Astrocyte (in vitro differentiated cells and primary cell): Measurements from ENCODE around the gene AVPR2. TPM values are rescaled to one million over a fixed set of nuclear protein-coding genes. Genes with fewer than 3 reads are reported as not detected.

Experiments used
- DNase-seq: peaks from one replicate; pipeline ENCODE4 v3.0.0-alpha.2; 2010; ENCODE audit warnings: low read depth
- FAIRE-seq: peaks from 2 replicates; lab custom pipeline; 2011; peaks lifted over from hg19 to GRCh38; lab: Jason Lieb, UNC
- H2AFZ ChIP-seq: 2 replicates; pipeline ENCODE4 v1.6.0; 2012; ENCODE audit warnings: low read depth, low read length, inconsistent platforms
- H3K27ac ChIP-seq: 2 replicates; pipeline ENCODE4 v1.5.1; 2011; ENCODE audit warnings: low read depth, low read length, inconsistent platforms
- H3K27me3 ChIP-seq: 2 replicates; pipeline ENCODE4 v1.6.0; 2011; ENCODE audit warnings: low read length, inconsistent platforms; ENCODE audit not compliant: insufficient read depth
- H3K36me3 ChIP-seq: 2 replicates; pipeline ENCODE4 v1.5.1; 2011; ENCODE audit warnings: low read length, inconsistent platforms; ENCODE audit not compliant: insufficient read depth
- H3K4me1 ChIP-seq: 2 replicates; pipeline ENCODE4 v1.5.1; 2011; ENCODE audit warnings: low read length, inconsistent platforms; ENCODE audit not compliant: insufficient read depth
- H3K4me2 ChIP-seq: 2 replicates; pipeline ENCODE4 v1.6.0; 2012; ENCODE audit warnings: low read length, inconsistent platforms
- H3K4me3 ChIP-seq: 2 replicates; pipeline ENCODE4 v1.5.1; 2011; ENCODE audit warnings: low read depth, mild to moderate bottlenecking, low read length, inconsistent platforms; ENCODE audit not compliant: insufficient read depth
- H3K79me2 ChIP-seq: 2 replicates; pipeline ENCODE4 v1.6.0; 2012; ENCODE audit warnings: mild to moderate bottlenecking, low read length, inconsistent platforms; ENCODE audit not compliant: insufficient read depth
- H3K9ac ChIP-seq: 2 replicates; pipeline ENCODE4 v1.6.0; 2012; ENCODE audit warnings: mild to moderate bottlenecking, low read length, inconsistent platforms
- H3K9me3 ChIP-seq: 2 replicates; pipeline ENCODE4 v1.5.1; 2012; ENCODE audit warnings: low read depth, mild to moderate bottlenecking, low read length, inconsistent platforms; ENCODE audit not compliant: insufficient read depth
- H4K20me1 ChIP-seq: 2 replicates; pipeline ENCODE4 v1.6.0; 2012; ENCODE audit warnings: low read length, inconsistent platforms; ENCODE audit not compliant: insufficient read depth
- H3K27ac Mint-ChIP-seq: one replicate; pipeline ENCODE4 v1.8.0; 2021; ENCODE audit warnings: mild to moderate bottlenecking, mixed read lengths; ENCODE audit not compliant: unreplicated experiment
- H3K27me3 Mint-ChIP-seq: one replicate; pipeline ENCODE4 v1.8.0; 2021; ENCODE audit warnings: low read depth, mixed read lengths; ENCODE audit not compliant: unreplicated experiment
- H3K36me3 Mint-ChIP-seq: one replicate; pipeline ENCODE4 v1.8.0; 2021; ENCODE audit warnings: low read depth, mixed read lengths; ENCODE audit not compliant: unreplicated experiment
- H3K4me1 Mint-ChIP-seq: one replicate; pipeline ENCODE4 v1.8.0; 2021; ENCODE audit warnings: low read depth, mixed read lengths; ENCODE audit not compliant: unreplicated experiment
- H3K4me3 Mint-ChIP-seq: one replicate; pipeline ENCODE4 v1.8.0; 2021; ENCODE audit warnings: mild to moderate bottlenecking, moderate library complexity, mixed read lengths; ENCODE audit not compliant: unreplicated experiment
- H3K9me3 Mint-ChIP-seq: one replicate; pipeline ENCODE4 v1.8.0; 2021; ENCODE audit warnings: mild to moderate bottlenecking, mixed read lengths; ENCODE audit not compliant: unreplicated experiment
- CTCF ChIP-seq: IDR thresholded peaks from 2 replicates; pipeline ENCODE4 v1.5.1; 2011; ENCODE audit warnings: low read depth, mild to moderate bottlenecking, inconsistent platforms, low read length, moderate library complexity; ENCODE audit not compliant: insufficient read depth
- EZH2 ChIP-seq: IDR thresholded peaks from 2 replicates; pipeline ENCODE4 v1.6.1; 2012; ENCODE audit warnings: mild to moderate bottlenecking, low read length, inconsistent platforms; ENCODE audit not compliant: insufficient read depth
- total RNA-seq: library from RNA; stranded (reverse); gene quantifications from 2 replicates; pipeline ENCODE4 v1.2.1, GENCODE V29; 2021

The AVPR2 gene
- total RNA-seq, 1 donor from 2014 or later, result not detected

DNA sequence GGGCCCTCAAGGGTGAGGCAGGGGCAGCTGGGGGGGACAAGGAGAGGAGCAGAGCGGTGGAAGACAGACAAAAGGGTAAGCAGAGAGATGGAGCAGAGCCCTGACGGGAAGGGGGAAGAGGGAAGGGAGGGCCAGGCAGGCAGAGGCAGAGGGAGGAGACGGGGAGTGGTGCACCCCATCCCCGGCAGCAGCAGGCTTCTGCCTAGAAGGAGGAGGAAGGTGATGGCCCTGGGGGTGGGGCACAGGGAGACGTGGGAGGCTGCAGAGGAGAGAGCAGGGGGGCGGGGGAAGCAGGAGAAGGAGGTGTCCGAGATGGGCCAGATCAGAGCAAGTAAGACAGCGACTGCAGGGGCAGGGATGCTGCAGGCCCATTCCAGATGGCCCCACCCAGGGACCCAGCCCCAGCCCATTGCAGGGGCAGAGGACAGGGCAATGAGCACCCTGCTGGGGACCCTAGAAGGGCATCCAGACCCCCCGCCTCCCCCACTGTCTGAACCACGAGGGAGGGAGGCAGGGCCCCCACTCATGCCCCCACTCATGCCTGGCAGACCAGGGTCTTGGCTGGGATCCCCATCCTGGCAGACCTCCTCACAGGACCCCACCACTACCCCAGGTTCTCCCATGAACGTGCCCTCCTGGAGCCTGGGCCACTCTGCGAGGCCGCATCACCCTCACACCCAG, 21.2 kb upstream of the AVPR2 start:
- Histone ChIP-seq H3K27me3 (peaks cover 16% of the 10 kb centered on the region), H3K9me3 (no peaks in the 10 kb centered on the region), H3K36me3 (no peaks in the 10 kb centered on the region), H3K79me2 (no peaks in the 10 kb centered on the region), H3K27ac (no peak overlapping the region), H3K4me1 (peaks cover 5% of the 10 kb centered on the region), H3K4me3 (no peak overlapping the region), H3K4me2 (no peak overlapping the region), H4K20me1 (no peaks in the 10 kb centered on the region), H3K9ac (no peak overlapping the region), H2AFZ (no peak overlapping the region)
- Mint-ChIP-seq H3K27ac (no peak overlapping the region), H3K4me3 (peak overlapping the region; percentile 66), H3K36me3 (no peaks in the 10 kb centered on the region), H3K27me3 (no peaks in the 10 kb centered on the region), H3K9me3 (no peaks in the 10 kb centered on the region), H3K4me1 (peaks cover 11% of the 10 kb centered on the region)
- FAIRE-seq (no peak), DNase-seq (no peak)
- TF ChIP-seq CTCF (no peak), EZH2 (no peak)

GRCh38 chrX:153884136-153884535, 20.3 kb upstream of the AVPR2 start:
- Mint-ChIP-seq H3K27ac (no peak overlapping the region), H3K27me3 (peaks cover 2% of the 10 kb centered on the region), H3K9me3 (peaks cover 2% of the 10 kb centered on the region), H3K4me3 (peak overlapping the region; percentile 81), H3K4me1 (peaks cover 8% of the 10 kb centered on the region), H3K36me3 (no peaks in the 10 kb centered on the region)
- H3K4me1 ChIP-seq, result peaks cover 5% of the 10 kb centered on the region
- H4K20me1 ChIP-seq, result no peaks in the 10 kb centered on the region
- no peak overlapping the region for H3K9ac ChIP-seq
- TF ChIP-seq EZH2 (no peak), CTCF (no peak)
- no peak overlapping the region for H3K4me3 ChIP-seq
- DNase-seq (no peak), FAIRE-seq (no peak)
- no peak overlapping the region for H2AFZ ChIP-seq
- H3K27ac ChIP-seq, result no peak overlapping the region
- peaks cover 12% of the 10 kb centered on the region for H3K27me3 ChIP-seq
- H3K4me2 ChIP-seq, result no peak overlapping the region
- no peaks in the 10 kb centered on the region for H3K79me2 ChIP-seq
- no peaks in the 10 kb centered on the region for H3K9me3 ChIP-seq
- H3K36me3 ChIP-seq, result no peaks in the 10 kb centered on the region

DNA sequence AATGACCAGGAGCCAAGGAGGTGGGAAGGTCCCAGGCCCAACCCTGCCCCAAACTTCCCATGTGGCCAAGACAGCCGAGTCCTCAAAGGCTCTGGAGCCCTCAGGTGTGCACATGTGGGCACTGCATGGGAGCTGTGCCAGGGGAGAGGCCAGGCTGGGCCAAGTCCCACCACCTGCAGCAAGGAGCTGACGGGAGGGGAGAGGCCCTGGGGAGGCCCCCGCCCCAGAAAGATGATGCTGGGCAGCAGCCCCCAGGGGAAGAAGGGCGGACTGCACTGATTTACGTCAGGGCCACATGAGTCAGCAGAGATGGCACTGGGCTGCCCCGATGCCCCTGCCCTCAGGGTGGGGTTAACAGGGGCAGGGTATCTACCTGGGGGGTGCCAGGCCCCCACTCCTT, 19.9 kb upstream of the AVPR2 start:
- TF ChIP-seq CTCF (no peak), EZH2 (no peak)
- FAIRE-seq, result no peak
- H3K9ac ChIP-seq, result no peak overlapping the region
- no peaks in the 10 kb centered on the region for H3K9me3 ChIP-seq
- H3K27me3 ChIP-seq, result peaks cover 12% of the 10 kb centered on the region
- no peak overlapping the region for H2AFZ ChIP-seq
- H3K79me2 ChIP-seq, result no peaks in the 10 kb centered on the region
- H3K4me3 ChIP-seq, result no peak overlapping the region
- Mint-ChIP-seq H3K27ac (no peak overlapping the region), H3K4me3 (peak overlapping the region; percentile 81), H3K9me3 (peaks cover 3% of the 10 kb centered on the region), H3K4me1 (peaks cover 8% of the 10 kb centered on the region), H3K36me3 (no peaks in the 10 kb centered on the region), H3K27me3 (peaks cover 2% of the 10 kb centered on the region)
- DNase-seq, result no peak
- no peaks in the 10 kb centered on the region for H3K36me3 ChIP-seq
- H3K4me1 ChIP-seq, result peaks cover 5% of the 10 kb centered on the region
- H4K20me1 ChIP-seq, result no peaks in the 10 kb centered on the region
- no peak overlapping the region for H3K27ac ChIP-seq
- H3K4me2 ChIP-seq, result no peak overlapping the region
